ENCODE data around the gene AGBL1.

Gene AGBL1

GRCh38 chr15:86677278-86677677 lies 597.6 kb downstream of the AGBL1 start:
- H3K4me3 ChIP-seq (ENCODE audit: low read depth, low read length): no peak overlapping the region
- TF ChIP-seq, protein P1, sequence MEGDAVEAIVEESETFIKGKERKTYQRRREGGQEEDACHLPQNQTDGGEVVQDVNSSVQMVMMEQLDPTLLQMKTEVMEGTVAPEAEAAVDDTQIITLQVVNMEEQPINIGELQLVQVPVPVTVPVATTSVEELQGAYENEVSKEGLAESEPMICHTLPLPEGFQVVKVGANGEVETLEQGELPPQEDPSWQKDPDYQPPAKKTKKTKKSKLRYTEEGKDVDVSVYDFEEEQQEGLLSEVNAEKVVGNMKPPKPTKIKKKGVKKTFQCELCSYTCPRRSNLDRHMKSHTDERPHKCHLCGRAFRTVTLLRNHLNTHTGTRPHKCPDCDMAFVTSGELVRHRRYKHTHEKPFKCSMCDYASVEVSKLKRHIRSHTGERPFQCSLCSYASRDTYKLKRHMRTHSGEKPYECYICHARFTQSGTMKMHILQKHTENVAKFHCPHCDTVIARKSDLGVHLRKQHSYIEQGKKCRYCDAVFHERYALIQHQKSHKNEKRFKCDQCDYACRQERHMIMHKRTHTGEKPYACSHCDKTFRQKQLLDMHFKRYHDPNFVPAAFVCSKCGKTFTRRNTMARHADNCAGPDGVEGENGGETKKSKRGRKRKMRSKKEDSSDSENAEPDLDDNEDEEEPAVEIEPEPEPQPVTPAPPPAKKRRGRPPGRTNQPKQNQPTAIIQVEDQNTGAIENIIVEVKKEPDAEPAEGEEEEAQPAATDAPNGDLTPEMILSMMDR (IDR thresholded peaks at IDR 0.05; ENCODE audit: low read depth, low read length, missing control alignments): no peak
- no peak for DNase-seq (ENCODE audit: low read depth)

DNA sequence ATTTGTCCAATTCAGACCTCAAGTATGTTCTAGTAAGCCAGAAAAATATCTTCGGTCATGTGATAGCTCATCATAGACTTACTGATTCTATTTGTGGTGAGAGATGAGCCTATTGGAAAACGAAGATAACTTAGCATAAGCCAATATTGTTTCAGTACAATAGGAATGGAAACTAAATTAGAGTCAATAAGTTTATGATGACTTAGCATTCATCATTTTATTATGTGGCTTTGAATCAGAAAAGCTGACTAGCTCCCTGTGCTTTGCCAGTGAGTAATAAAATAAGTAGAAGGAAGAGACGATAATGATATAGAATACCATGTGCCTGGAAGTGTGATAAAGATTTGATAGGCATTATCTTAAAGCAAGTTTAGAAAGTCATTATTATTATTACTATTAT lies 605.6 kb downstream of the AGBL1 start:
- no peak for DNase-seq (ENCODE audit: low read depth)
- TF ChIP-seq, protein P1 (IDR thresholded peaks at IDR 0.05; ENCODE audit: low read depth, low read length, missing control alignments): no peak
- no peak overlapping the region for H3K4me3 ChIP-seq (ENCODE audit: low read depth, low read length)

- no peak for DNase-seq (ENCODE audit: low read depth)
- TF ChIP-seq, protein P1 (IDR thresholded peaks at IDR 0.05; ENCODE audit: low read depth, low read length, missing control alignments): no peak
Measured at GRCh38 chr15:86689006-86689405, 609.3 kb downstream of the AGBL1 start.

GRCh38 chr15:86690566-86690965 lies 610.9 kb downstream of the AGBL1 start:
- TF ChIP-seq, protein P1 (IDR thresholded peaks at IDR 0.05; ENCODE audit: low read depth, low read length, missing control alignments): no peak
- no peak overlapping the region for H3K4me3 ChIP-seq (ENCODE audit: low read depth, low read length)
- no peak for DNase-seq (ENCODE audit: low read depth)

More at GRCh38 chr15:86689006-86689405, 609.3 kb downstream of the AGBL1 start:
- H3K4me3 ChIP-seq (ENCODE audit: low read depth, low read length): no peak overlapping the region

DNA sequence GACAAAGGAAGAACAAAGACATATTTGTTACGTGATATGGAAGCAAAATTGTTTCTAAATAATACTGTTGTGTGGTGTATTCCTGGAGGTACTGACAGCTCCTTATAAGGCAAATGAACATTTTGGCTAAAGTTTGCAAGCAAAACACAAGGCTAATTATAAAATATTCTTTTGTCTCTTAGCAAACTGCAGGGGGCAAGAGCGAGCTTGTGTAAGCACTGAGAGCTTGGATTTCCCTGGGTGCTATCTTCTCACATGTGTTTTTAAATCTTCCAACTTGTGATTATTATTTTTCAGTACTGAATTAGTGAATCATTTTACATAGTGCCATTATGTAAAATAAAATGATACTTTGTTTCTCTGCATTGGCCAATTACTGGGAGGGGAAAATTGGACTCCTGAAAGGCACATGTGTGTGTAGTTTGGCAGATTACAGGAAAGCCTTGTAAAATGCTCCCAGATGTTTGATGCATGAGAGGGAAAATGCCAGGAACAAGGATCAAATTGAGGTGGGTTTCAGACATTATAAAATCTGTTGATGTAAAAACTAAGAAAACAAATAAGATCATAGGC lies 611.5 kb downstream of the AGBL1 start:
- H3K4me3 ChIP-seq (ENCODE audit: low read depth, low read length): no peak overlapping the region
- no peak for DNase-seq (ENCODE audit: low read depth)
- TF ChIP-seq, protein P1 (IDR thresholded peaks at IDR 0.05; ENCODE audit: low read depth, low read length, missing control alignments): no peak

- DNase-seq (ENCODE audit: low read depth): no peak
- no peak overlapping the region for H3K4me3 ChIP-seq (ENCODE audit: low read depth, low read length)
- TF ChIP-seq, protein P1 (IDR thresholded peaks at IDR 0.05; ENCODE audit: low read depth, low read length, missing control alignments): no peak
Measured at GRCh38 chr15:86700864-86701610, 621.4 kb downstream of the AGBL1 start.

DNA sequence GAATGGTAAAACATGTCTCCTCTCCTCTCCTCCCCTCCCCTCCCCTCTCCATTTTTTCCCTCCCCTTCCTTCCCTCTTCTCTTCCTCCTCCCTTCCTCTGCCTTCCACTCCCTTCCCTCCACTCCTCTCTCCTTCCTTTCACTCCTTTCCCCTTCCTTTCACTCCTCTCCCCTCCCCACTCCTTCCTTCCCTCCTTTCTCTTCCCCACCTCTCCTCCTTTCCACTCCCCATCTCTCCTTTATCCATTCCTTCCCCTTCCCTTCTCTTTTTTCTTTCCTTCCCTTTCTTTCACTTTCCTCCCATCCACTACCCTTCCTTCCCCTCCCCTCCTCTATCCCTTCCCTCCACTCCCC lies 621.9 kb downstream of the AGBL1 start:
- H3K4me3 ChIP-seq (ENCODE audit: low read depth, low read length): no peak overlapping the region
- TF ChIP-seq, protein P1 (IDR thresholded peaks at IDR 0.05; ENCODE audit: low read depth, low read length, missing control alignments): no peak
- no peak for DNase-seq (ENCODE audit: low read depth)

Measured in GM12864 (cell line).